HG03103 (cell line): ENCODE measurements around the gene CCDC85C.
A peak's percentile ranks its signal among the peaks of the same experiment; 100 is the strongest.

Experiments
- ATAC-seq: cut with Tn5 transposase; IDR thresholded peaks from one replicate; pipeline ENCODE4 v1.9.1; 2021; ENCODE audit warnings: low read depth; ENCODE audit not compliant: unreplicated experiment

CCDC85C gene

GRCh38 chr14:99609245-99610170 lies 5.5 kb upstream of the CCDC85C start:
- ATAC-seq, result no peak

DNA sequence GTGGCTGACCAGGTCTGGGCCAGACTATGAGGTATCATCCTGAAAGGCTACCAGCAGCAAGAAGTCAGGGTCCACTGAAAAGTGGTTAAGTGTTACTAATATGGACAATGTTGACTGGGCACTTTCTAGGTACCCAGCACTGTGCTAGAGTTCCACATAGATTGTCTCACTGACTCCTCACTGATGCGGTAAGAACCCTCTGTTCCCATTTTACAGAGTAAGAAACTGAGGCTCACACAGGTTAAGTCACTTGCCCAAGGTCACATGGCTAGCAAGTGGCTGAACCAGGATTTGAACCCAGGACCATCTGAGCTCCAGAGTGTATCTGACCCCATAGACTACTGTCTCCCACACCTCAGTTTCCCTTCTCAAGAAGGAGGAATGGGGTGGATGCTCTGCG lies 4.6 kb upstream of the CCDC85C start:
- ATAC-seq, result no peak

- ATAC-seq, result no peak
Observed at GRCh38 chr14:99606359-99606758, 2.4 kb upstream of the CCDC85C start.

DNA sequence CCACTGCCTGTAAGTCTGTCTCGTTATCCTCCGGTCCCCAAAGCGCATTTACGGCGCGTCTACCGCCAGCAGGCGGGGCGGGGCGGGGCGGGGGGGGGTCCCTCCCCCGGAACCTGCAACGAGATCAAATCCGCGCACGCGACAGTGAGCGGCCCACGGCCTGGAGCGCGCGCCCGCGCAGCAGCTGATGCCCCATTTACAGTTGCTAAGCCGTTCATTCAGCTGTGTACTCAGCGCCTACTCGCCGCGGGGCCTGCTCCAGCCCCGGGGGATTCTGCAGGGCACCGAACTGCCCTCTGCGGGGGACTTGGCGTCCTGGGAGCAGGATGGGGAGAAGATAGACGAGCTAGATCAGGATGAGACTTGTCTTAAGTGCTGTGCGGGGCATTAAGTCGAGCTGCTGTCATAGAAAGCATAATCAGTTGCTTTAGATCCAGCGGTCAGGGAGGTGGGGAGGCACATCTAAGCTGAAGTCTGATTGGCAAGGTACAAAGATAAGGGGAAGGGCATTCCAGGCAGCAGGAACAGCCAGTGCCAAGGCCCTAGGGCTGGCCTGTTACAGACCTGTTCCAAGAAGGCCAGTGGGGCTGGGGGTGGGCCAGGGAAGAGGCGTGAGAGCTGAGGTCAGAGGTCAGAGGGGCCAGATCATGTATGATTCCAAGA lies 1.4 kb upstream of the CCDC85C start:
- peak; percentile 22 for ATAC-seq

GRCh38 chr14:99604766-99605298 lies 825 bp upstream of the CCDC85C start:
- peak; percentile 14 for ATAC-seq

- ATAC-seq, result peak; percentile 83
Observed at GRCh38 chr14:99604278-99604765, 315 bp upstream of the CCDC85C start.

DNA sequence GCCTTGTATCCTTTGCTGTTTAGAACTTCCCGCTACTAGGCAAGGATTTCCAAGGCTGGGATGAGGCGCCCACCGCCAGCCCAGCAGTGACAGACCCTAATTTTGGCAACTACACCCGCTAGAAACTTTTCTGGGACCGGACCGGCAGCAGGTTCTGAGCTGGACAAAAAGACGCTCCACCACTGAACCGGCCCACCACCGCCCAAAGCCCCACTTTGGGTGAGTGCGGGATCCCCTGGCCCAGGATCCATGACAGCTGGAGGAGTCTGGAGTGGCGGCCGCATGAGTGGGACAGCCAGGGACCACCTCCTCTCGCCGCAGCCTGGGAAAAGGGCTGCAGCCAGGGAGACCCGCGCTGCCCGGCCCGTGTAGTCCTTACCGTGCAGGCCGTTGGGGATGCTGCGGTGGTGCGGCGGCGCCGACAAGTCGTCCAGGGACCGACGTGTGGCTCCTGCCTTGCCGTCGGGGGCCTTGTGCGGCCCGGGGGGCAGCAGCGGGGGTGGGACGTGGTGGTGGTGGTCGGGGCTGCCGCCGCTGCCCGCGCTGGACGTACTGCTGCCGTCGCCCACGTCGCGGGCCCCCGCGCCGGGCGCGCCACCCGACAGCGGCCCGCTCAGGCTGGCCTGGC lies 1.1 kb downstream of the CCDC85C start:
- ATAC-seq, result no peak

DNA sequence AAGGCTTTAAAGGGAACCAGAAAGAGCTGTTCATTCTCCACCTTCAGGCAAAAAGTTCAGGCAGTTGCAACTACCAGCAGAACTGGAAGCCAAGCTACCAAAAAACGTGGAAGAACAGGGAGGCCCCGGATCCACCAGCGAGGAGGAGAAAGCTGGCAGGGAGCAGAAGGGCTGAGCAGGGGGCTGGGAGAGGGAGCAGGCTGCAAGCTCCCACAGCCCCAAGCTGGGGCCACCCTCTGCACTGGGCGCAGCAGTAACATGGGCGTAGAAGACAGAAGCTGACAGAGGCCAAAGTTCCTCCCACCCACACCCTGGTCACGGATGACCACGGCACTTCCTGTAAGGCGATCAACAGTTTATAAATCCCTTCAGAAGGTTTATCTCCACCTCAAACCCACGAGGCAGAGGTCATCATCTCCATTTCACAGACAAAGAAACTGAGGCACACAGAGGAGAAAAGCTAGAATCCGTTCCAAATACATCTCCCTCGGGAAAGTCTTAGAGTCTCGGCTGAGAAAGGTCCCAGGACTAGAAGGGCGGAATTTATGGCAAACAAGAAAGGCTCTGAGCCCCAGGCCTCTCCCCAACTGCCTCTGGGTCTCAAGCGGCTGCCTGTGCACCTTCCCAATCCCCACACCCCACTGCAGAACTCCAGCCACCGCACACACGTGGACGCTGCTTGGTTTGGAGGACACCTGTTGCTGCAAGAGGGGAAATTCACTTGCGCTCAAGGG lies 1.8 kb downstream of the CCDC85C start:
- ATAC-seq, result no peak

DNA sequence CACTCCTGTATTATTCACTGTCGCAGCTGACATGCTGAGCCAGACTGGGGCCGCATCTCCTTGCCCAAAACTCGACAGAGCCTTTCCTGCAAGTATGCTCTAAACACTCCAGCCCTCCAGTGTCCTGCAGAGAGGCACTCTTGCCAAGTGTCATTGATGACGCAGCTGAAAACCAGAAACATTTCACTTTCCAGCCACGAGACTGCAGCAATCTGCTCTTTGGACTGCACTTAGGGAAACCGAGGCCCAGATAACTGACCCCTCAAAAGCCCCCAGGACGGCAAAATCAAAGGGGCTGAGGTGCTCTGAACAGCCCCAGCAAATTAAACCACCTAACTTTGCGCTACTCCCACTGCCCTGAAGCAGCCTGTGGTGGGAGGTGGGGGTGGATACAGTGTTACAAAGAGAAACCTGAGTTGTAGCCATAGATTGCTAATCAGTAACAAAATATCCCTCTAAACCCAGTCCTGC lies 2.6 kb downstream of the CCDC85C start:
- ATAC-seq, result no peak

DNA sequence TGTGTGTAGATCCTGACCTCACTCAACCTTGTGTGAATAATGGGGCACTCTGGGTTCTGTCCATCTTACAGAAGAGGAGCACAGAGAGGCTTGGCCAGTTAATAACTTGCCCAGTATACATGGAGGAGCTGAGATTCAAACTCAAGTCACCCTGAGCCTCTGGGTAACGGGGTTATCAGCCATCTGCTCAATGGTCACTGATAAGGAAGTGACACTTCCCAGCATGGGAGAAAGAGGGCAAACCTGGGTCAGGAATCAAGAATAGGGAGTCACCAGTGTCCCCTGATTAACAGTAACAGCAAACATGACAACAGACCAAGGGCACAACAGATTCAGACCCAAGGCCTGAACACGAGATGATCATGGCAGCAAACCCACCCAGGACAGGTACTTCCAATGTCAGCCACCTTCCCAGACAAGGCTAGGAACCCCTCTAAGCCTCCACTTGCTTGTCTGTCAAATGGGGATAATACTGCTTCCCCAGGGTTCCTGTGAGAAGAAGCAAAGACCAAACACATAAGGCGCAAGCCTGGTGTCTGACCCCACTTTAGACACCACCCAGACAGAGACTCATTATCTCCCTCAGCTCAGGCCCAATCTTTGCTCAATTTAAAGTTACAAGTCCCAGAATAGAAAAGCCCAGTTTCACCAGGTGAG lies 3.6 kb downstream of the CCDC85C start:
- ATAC-seq, result no peak

GRCh38 chr14:99599393-99599792 lies 4.6 kb downstream of the CCDC85C start:
- no peak for ATAC-seq

DNA sequence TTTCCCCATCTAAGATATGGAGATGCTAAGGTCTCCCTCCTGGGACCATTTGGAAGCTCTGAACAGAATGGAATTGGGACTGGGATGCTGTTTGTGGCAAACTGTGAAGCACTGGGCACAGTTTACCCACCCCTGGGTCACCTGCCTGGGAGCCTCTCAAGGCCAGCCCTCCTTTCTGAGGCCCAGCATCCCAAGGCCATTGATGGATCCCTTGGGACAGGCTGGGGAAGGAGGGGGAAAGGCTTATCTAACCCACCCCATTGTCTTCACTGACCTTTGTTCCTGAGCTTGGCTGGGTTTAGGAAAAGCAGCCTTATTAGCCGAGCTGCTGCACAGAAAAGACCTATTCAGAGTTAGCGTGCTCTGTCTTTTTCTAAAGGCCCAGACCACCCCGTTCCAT lies 5.2 kb downstream of the CCDC85C start:
- ATAC-seq, result no peak

- ATAC-seq, result no peak
Observed at GRCh38 chr14:99597911-99598600, 6.0 kb downstream of the CCDC85C start.

DNA sequence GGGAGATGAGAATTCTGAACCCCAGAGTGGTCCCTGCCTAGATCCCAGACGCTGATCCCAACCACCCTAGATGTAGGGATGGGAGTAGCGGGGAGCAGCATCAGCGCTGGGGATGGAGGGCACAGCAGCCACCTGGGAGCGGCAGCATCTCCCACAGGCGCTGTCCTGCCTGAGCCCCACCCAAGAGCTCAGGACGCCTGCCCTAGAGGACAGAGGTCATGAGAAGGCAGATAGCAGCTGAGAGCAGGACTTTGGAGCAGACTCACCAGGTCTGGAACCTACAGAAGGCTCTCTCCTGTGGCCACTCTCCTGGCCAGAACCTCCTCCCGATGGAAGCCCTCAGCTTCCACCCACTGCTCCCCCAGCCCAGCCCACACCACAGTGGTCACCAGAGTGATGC lies 7.2 kb downstream of the CCDC85C start:
- ATAC-seq, result no peak

DNA sequence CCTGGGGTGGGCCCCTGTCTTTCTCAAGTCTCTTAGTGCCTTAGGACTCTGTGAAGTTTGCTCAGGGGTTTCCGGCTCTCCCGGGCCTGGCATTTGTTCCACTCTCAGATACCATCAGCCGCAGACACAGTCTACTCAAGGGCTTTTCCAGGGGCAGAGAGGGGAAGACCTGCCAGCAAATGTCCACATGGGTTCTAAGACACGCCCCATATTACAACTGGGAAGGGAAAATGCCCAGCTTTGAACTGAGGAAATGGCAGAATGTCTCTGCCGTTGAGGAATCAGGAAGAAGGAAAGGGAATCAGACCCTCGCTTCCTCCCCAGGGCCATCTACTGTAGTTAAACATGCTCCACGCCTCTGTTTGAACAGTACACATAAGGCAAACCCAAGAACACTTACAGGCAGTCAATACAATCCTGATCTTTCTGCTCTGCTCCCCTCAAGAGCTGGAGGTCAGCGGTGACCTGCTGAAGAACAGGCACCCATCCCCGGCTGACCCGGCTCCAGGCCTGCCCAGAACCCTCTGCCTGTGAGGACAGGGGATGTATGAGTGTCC lies 7.9 kb downstream of the CCDC85C start:
- ATAC-seq, result no peak

DNA sequence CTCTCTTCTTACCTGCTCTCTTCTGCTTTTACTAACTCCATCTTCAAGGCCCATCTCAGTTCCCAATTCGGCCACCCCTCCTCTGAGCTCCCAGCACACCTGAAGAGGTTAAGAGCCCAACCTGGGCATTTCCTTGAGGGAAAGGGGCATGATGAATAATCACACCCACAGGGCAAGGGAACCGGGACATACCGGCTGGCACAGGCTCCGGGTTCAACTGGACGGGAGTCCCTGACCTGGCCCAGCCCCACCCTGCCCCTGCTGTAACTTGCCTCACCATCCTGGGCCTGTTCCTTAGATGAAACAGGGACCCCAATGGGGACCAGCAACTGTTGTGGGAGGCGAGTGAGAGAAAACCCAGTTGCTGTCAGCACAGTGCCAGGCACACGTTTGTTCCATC lies 8.5 kb downstream of the CCDC85C start:
- ATAC-seq, result no peak

DNA sequence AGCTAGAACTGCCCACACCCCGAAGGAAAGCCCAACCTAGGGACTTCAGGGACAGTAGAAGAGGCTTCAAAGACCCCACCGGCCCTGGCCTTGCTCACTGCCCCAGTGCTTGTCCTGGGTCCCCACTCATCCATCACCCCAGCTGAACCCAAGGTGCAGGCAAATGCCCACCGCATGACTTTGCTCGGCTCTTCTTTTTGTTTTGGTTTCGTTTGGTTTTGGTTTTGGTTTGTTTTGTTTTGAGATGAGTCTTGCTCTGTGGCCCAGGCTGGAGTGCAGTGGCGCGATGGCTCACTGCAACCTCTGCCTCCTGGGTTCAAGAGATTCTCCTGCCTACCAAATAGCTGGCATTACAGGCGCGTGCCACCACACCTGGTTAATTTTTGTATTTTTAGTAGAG lies 9.0 kb downstream of the CCDC85C start:
- peak; percentile 90 for ATAC-seq

DNA sequence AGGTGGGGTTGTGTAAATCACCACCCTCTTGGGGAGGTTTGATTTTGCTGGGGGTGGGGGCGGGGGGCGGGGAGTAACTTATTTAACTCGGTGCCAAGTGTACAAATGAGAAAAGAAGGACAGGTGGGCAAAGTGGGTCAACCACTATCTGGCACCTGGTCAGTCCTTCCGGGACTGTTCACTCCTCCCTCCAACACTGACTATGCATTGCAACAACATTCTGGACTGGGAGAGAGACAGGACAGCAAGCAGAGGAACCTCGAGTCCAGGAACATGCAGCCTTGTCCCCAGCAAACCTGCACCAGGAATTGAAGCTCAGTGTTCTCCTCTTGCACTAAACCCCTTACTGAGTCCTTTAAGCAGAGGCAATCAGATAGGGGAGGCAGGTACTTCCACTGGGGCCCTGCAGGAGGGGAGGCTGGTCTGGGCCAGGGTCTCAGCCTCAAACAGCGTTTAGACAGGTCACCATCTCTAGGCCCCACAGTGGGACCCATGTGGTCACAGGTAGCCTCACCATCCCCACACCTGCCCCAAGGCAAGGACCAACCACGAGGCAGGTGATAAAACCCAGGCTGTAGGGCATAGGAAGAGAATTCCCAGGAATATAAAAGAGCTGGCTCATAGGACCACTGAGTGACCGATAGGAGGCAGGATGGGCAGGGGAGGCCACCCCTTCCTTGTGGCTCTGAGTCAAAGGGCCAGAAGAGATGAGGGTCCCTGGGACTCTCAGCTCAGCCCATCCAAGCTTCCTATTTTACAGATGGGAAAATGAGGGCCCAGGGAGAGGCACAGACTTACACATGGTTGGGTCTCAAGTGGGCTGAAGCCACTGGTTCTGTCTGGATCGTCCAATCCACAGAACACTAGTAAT lies 9.8 kb downstream of the CCDC85C start:
- ATAC-seq, result no peak
